Stimulated activated CD8-positive, alpha-beta memory T cell treated with anti-CD3 and anti-CD28 coated beads, Interleukin-15, amount 100 ng/mL, for 4 hours (primary cell): ENCODE results near the gene SBF2.
"Not testable (repeated sequence)": the region's sequence is repeated elsewhere in the genome, so short reads cannot be mapped to it uniquely, and the experiment has no call there.

ENCODE experiments used
- DNase-seq, 2 donors: peaks; one replicate each; pipeline ENCODE4 v3.0.0-alpha.2; 2020; ENCODE audit warnings: low read depth in 2 of 2

Gene SBF2

DNA sequence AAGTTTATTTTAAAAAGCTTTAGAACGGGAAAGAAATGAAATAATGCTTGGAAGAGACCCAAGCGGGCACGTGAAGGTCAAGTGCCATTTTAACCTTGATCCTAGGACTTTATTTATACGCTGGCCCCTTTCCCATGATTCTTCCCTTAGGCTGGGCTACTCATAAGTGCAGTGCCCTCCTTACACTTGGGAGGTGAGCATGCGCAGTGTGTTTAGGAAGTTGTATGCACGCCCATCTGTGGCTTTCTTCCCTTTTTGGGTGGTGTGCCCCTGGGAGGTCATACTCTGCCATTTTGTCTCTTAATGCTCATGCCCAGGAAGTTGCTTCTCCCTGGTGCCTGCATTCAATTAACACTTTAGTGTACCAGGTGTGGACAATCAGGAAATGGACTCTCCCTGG is 390.4 kb downstream of the SBF2 start:
- DNase-seq = no peak

DNA sequence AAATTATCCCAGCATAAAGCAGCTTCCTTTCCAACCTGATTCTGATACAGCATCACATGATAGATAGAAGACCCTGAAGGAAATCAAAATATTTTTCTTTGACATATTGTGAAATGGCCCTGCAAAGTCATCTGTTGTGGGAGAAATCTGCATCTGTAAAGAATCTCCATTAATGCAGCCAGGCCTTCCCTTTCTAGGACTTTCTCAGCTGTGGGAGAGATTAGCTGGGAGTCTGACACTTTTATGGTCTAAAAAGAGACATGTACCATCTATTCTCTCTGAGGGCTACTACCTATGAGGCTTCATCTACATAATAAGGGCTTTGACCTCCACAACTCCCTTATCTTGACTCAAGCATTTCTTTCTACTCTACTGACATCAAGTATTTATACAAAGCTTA is 392.1 kb downstream of the SBF2 start:
- DNase-seq = no peak

DNA sequence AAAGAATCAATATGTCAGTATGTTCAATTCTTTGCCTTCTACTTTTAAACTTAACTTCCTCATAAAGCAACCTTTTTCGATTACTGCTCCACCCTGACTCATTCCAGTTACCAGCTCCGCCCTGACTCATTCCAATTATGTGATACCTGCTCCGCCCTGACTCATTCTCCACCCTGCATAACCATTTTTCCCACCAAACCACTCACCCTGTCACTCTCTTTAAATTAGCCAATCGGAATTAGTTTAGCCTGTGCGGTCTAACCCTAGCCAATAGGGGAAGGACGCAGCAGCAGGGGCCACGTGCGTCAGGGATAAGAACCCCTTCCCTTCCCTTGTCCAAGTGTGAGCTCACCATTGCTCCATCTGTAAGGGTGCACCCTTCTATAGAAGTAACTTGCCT is 393.8 kb downstream of the SBF2 start:
- not testable (repeated sequence) for DNase-seq

DNA sequence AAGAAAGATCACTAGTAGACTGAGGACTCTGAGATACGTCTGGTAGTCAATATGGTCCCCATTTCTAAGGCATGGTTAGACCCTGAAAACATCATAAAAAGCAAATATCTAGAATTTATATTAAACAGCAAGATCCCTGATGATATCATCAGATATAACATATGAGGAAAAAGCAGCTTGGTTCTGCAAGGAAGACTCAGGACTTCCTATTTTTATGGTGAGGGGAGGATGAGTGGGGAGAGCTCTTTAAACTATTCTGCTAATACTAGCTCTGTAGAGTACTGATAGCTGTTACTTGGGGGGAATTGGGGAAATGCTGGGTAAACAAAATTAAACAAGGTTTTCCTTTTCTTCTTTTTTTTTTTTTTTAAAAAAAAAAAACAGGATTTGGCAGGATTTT is 394.3 kb downstream of the SBF2 start:
- DNase-seq = no peak

DNA sequence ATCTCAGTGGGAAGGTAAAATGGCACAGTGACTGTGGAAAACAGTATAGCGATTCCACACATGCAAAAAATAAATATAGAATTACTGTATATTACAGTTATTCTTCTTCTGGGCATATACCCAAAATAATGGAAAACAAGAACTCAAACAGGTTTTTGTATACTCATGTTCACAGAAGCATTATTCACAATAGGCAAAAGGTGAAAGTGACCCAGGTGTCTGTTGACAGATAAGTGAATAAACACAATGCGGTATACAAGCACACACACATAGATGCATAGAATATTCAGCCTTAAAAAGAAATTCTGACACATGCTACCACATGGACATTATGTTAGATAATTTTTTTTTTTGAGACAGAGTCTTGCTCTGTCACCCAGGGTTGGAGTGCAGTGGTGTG is 397.1 kb downstream of the SBF2 start:
- DNase-seq = no peak

DNA sequence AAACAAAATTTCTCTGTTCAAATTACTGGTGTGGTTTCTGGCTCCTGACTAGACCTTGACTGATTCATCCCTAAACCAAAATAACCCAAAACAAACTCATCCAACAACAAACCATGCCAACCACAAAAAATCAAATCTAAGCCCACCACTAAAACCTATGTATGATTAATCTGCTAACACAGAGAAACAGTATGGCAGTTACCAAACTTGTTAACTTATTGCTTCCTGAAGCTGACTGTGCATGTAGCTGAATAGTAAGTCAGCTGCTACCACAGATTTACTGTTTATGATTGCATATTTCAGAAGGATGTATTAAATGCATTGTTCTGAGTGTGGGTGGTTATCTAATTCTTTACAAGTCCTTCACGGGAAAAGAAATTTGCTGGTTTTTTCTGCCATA is 399.0 kb downstream of the SBF2 start:
- DNase-seq = no peak

DNA sequence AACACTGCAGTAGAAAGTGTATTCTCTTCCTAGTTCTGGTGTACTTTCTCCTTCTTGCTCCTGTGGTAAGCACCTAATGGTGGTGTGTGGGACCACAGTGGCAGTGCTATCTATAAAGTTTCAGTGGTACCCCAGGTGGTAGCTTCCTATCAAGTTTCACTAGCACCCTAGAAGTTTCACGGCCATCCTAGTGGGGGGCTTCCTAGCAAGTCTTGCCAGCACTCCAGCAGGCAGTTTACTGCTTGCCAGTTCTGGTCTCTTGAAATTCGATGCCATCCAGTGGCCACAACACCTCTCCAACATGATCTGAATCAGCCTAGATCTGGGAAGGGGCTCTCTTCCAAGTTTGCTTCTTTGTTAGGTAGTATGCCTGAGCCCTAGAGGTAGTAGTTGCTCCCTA is 400.5 kb downstream of the SBF2 start:
- no peak for DNase-seq

DNA sequence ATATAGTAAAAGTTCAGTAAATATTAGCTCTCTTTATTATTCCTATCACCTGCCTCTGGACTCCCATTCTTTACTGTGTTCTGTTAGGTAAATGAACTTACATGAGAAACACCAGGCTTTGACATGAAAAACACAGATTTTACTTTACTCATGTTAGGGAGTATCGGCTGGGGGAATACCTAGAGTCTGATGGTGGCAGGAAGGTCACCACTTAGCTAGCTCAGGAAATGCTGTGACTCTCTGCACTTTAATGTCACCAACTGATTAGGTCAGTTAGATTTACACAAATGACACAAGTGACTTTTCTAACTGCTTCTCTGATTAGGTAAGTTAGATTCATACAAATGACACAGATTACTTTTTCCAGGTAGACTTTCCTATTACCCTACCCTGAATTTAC is 405.1 kb downstream of the SBF2 start:
- DNase-seq = no peak

DNA sequence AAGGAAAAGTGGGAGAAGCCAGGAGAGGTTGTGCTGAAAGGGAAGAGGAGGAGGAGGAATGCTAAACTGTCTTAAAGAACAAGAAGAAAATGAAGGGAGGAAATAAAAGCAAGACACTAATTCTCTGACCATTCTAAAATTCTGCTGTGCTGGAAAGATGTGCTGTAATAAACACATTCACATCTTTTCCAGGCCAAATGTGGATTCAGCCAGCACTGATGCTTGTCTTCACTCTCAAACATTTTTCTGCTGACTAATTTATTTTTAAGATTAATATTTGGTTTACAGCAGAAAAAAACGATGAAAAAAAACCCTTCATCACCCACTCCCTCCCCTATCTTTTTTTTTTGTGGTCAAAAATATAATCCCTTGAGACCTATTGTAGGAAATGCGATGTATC is 406.5 kb downstream of the SBF2 start:
- no peak for DNase-seq

DNA sequence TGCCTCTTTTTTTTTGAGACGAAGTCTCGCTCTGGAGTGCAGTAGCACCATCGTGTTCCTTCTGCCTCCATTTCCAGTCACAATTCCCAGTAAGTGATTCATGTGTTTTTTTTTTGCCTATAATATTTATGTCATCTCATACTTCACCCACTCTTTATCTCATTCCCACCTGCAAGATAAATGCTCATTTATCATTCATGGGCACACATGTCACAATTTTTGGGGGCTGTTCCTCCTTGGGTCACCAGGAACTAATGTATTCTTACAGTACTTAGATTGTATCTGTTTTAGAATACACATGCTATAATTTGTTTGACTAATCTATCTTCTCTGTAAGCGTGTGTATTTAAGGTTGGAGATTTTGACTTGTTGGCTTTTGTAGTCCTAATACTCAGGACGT is 407.4 kb downstream of the SBF2 start:
- no peak for DNase-seq

DNA sequence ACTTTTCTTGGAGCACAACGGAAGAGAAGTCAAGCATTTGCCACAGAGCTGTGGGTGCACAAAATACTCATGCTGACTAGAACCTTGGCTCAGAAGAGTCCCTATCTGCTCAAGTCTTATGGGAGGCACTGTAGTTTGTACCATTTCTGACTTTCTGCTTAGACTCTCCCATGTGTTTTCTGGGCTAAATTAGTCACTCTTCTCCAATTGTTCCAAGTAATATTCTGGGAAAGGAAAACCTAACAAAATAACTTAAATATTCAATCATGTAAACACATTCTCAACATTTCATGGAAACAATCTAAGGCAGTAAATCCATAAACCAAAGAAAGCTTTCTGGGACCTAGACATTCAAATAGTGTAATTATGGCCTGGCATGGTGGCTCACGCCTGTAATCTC is 409.4 kb downstream of the SBF2 start:
- DNase-seq = no peak

DNA sequence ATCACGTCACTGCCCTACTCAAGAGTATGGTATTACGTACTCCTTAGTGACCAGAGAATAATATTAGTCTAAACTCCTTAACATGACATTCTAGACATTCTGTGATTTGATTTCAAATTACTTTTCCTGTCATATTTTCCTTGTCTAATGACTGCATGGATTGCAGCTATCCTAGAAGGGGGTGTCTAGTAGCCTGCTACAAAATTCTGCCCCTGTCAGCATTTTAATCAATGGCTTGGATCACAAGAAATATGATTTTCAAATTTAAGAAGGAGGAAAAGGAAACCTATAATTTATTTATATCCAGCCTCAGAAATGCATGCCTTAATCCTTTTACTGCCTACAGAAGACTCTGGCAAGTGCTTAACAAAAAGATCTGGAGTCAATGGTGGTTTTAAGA is 413.4 kb downstream of the SBF2 start:
- DNase-seq = no peak

DNA sequence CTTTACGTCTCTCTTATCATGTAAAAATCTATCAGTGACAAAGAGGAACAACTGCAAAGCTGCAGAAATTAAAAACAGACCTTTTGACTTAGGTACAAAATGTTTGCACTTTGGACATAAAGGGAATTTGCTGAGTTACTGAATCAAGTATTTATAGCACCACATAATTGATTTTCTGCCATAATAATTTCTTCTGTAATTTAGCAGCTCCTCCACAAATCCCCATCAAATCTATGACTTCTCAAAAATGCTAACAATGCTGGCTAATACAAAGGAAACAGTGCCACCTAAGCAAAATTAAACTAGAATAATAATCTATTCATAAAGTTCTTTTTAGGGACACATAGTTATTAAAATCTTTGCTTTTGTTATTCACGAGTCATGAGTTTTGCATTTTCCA is 415.1 kb downstream of the SBF2 start:
- DNase-seq = no peak

DNA sequence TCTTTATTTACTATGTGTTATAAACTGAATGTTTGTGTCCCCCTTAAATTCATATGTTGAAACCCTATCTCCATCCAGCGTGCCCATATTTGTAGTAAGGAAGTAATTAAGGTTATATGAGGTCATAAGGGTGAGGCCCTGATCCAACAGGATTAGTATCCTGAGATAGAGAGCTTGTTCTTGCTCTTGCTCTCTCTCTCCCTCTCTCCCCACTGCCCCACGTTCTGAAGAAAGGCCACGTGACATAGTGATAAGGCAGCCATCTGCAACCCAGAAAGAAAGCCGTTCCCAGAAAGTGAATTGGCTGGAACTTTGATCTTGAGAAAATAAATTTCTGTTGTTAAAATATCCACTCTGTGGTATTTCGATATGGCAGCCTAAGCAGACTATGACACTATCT is 417.7 kb downstream of the SBF2 start:
- no peak for DNase-seq

DNA sequence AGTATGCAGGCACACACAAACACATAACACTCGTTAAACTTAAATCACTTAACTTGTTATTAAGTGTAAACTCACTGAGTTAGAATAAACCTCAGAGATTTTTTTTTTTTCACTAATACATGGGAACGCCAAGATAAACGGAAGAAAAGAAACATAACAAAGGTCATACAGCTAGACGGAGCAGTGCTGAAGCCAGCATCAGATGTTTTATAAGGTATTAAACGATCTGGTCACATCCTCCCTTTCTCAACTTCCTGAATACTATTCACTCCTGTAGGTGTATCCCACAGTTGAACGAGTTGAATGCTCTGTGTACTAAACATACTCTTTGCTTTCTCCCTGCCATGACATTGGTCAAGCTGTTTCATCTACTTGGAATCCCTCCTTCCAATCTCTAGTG is 418.2 kb downstream of the SBF2 start:
- no peak for DNase-seq

DNA sequence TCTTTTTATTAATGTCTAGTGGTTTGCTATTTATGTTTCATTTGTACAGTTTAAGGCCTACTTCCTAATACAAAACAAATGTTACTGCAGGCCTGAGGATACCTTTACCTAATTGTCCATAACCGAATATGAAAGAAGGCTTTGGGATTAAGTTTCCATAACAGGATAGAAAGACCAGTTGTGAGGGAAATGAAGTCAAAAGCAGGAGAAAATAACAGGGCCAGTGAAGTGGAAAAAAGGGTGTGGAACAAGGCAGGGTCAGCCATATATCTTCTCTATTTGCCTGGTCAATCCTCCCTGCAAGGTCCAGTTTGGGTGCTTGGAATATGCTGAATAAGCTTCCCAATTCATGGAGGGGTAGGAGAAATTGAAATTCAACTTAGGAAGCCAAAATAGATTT is 418.6 kb downstream of the SBF2 start:
- no peak for DNase-seq

DNA sequence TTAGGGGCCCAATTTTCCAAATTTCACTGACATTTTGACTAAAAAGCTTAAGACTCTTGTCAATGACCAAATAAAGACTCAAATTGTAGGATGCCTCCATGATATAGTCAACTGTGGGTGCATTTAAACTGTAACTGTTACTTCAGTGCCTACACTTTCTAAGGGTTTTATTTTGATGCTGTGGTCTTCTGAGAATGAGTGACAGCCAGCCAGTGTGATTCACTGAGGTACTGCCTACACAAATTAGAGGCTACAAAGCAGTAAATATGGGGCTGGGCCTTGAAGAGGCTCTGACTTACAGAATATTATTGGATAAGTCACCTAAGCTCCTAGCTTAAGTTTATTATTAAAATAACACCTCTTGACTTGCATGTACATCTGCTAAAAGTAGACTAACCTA is 419.6 kb downstream of the SBF2 start:
- DNase-seq = no peak

DNA sequence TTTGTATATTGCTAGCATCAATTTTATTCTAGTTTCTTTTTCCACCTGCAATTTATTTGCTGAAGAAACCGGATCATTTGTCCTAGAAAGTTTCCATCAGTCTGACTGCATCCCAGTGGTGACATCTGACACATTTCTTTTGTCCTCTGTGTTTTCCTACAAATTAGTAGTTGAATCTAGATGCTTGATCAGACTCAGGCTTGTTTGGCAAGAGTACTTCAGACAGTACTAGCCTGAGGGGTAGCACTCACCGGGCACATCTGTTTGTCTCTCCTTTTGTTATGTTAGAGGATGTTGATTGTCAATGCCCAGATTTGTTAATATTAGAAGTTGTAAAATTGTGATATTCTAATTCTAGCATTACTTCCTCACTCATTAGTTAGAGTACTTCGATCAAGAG is 425.4 kb downstream of the SBF2 start:
- DNase-seq = no peak

DNA sequence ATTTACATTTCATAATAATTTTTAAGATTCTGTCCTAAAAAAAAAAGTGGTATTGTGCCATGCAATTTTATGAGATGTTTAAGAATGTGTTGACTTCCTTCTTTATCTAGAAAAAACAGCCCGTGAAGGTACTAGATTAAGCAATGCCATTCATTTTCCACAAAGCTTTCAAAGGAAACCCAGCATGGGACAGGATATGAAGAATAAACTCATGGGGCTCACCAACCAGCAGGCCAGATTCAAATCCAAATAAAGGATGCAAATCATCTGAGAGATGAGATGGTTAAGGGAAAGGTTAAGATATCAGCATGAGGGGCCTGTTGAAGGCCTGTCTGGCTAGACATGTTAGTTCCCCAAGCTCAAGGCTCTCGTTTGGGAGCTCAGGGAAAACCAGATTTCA is 431.0 kb downstream of the SBF2 start:
- no peak for DNase-seq

DNA sequence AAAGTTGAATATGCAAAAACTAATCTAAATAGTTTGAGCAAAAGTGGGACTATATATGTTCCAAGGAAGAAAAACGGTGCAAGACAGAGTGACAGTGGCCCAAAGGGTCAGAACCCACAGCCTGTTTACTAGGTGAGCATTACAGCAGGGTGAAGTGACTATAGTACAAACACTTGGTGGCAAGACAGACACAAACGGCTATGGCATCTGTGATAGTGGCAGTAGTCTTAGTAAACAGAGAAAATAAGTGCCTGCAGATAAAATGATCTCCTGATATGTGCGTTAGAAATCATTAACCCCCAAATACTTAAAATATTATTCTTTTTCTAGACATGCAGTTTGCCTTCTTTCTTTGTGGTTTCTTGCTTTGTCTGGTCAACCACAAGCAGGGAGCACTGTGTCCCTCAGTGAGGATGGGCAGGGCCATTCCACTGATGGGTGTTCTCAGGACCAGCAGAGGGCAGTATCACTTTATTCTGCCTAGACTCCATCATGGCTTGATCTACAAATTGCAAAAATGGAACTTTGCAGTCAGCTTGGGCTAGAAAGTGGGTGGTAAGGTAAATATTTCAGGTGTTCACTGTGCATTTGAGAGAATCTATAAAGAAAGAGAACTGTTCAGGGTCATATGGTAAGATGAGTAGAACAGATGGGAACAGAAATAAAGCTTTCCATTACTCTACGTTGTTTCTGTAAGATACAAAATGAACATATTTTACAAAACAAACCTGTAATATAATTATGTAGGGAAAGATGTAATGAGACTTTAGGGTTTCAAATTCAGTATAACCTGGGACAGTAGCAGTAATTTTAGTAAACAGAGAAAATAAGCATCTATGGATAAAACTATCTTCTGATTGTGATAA is 431.9 kb downstream of the SBF2 start:
- DNase-seq = peak in 1 of 2 donors; percentile 24

DNA sequence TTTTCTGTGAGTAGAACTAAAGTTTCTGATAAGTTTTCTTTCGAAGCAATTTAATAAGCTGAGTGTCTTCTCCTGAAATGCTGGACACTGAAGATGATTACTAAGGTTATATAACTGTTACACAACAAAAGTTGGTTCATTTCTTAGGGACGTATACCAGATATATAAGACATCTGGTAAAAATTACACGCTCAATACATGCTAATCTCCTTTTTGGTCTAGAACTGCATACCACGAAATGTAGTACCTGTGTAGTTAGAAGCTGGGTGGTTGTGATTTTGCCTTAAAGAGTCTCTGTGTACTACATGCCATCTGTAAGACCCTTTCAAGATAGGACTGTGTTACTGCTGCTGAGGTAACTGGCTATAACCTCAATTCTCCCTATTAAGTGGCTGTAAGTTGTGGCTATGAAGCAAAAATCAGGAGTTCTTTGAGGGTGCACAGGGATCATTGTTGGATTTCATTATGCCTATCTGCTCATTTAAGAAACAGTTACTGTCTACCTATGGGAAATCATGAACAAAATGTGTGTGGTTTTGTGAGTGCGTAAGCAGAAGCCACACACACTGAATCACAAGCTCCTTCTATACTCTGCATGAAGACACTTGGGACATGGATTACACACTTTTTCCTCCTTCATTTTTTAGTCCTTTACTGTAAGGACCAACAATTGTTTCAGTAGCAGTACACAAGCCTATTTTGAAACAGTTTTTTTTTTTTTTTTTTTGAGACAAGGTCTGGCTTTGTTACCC is 434.3 kb downstream of the SBF2 start:
- DNase-seq = no peak

DNA sequence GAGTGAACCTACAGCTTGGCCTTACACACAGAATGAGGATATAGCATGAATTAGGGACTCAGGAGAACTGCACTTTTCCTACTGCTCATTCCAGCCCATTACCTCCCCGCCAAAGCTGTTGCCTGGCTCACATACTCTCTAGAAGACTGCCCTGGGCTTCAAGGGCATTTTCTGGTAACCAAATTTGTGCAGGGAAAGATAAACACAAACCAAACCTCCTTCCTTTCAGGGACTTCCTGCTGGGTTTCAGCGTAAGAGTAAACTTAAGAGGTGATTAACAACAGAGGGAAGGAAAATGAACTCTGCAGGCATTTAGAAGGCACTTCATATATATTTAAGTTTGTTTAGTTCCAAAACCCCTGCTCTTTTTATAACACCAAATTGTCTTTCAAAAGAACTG is 435.2 kb downstream of the SBF2 start:
- no peak for DNase-seq

DNA sequence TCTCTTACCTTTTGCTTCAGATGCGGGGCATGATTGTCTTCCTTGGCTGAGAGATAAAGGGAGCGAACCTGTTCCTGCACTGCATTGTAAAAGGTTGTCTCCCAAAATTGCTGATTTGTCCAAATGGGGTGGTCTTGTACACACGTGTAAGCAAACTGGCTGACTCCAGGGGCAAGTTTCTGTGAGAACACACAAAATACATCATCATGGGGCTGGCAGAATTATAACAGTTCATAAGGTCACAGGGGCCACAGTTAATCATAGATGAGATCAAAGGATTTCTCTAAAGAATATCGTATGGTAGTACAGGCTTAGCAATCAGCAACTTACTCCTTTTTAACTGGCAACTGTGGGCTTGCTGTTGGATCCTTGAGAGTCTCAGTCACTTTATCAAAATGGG is 435.8 kb downstream of the SBF2 start:
- no peak for DNase-seq
